Right atrium auricular region (tissue), 2 donors: ENCODE results near the gene FARS2. TPM values are rescaled to one million over a fixed set of nuclear protein-coding genes. Genes with fewer than 3 reads are reported as not detected.

Experiments used
- DNase-seq: peaks from one replicate; pipeline ENCODE4 v3.0.0-alpha.2; 2019; ENCODE audit warnings: low spot score
- H3K27ac ChIP-seq, 2 donors: fragments of 200-600 bp; sonication (generic); 1 replicate in 1 of 2; 2 replicates in 1 of 2; pipeline ENCODE4 v1.5.1; 2016 to 2019
- H3K27me3 ChIP-seq, 2 donors: fragments of 200-600 bp; sonication (generic); one replicate each; pipeline versions ENCODE4 v1.5.1 to v1.6.0; 2017 to 2019
- H3K36me3 ChIP-seq: fragments of 200-600 bp; sonication (generic); one replicate; pipeline ENCODE4 v1.5.1; 2016
- H3K4me1 ChIP-seq, 2 donors: fragments of 200-600 bp; sonication (generic); one replicate each; pipeline versions ENCODE4 v1.5.1 to v1.6.0; 2017 to 2019
- H3K4me3 ChIP-seq, 2 donors: fragments of 200-600 bp; sonication (generic); 1 replicate in 1 of 2; 2 replicates in 1 of 2; pipeline ENCODE4 v1.5.1; 2017 to 2019; ENCODE audit warnings: mild to moderate bottlenecking in 1 of 2, moderate library complexity in 1 of 2
- H3K9me3 ChIP-seq, 2 donors: fragments of 200-600 bp; sonication (generic); one replicate each; pipeline ENCODE4 v1.5.1; 2019
- CTCF ChIP-seq, 2 donors: fragments of 200-600 bp; sonication (generic); IDR thresholded peaks; one replicate each; pipeline ENCODE4 v1.5.1; 2019; ENCODE audit warnings: antibody characterized with exemption in 2 of 2
- total RNA-seq, 2 donors: library from RNA; depleted of rRNA; stranded (reverse); fragments of >200 nt; gene quantifications; one replicate each; pipeline ENCODE4 v1.1.0, GENCODE V29; 2016

FARS2 gene
- total RNA-seq, 2 donors from 2014 or later: 9.4 to 15.0 TPM

- Histone ChIP-seq H3K27me3 (no peaks in the 10 kb centered on the region), H3K36me3 (no peaks in the 10 kb centered on the region), H3K27ac (no peak overlapping the region), H3K9me3 (no peaks in the 10 kb centered on the region), H3K4me3 (no peak overlapping the region), H3K4me1 (no peaks in the 10 kb centered on the region)
- DNase-seq: no peak
- TF ChIP-seq CTCF (IDR thresholded peaks at IDR 0.05): no peak
These were observed 443.9 kb downstream of the FARS2 start for GRCh38 chr6:5705252-5705651.

GRCh38 chr6:5706124-5707033 is 445.1 kb downstream of the FARS2 start:
- H3K4me3 ChIP-seq: no peak overlapping the region
- no peak for TF ChIP-seq CTCF (IDR thresholded peaks at IDR 0.05)
- DNase-seq: peak; percentile 50
- no peak overlapping the region for H3K27ac ChIP-seq
- H3K36me3 ChIP-seq: no peaks in the 10 kb centered on the region
- no peaks in the 10 kb centered on the region for H3K9me3 ChIP-seq
- H3K27me3 ChIP-seq: no peaks in the 10 kb centered on the region
- no peaks in the 10 kb centered on the region for H3K4me1 ChIP-seq

- no peak overlapping the region for H3K4me3 ChIP-seq
- peak; percentile 34 for DNase-seq
- H3K4me1 ChIP-seq: no peaks in the 10 kb centered on the region
- H3K27me3 ChIP-seq: no peaks in the 10 kb centered on the region
- H3K27ac ChIP-seq: no peak overlapping the region
- TF ChIP-seq CTCF (IDR thresholded peaks at IDR 0.05): no peak
- no peaks in the 10 kb centered on the region for H3K9me3 ChIP-seq
- no peaks in the 10 kb centered on the region for H3K36me3 ChIP-seq
These were observed 446.1 kb downstream of the FARS2 start for GRCh38 chr6:5707281-5708045.

- Histone ChIP-seq H3K4me1 (no peaks in the 10 kb centered on the region), H3K27ac (no peak overlapping the region), H3K9me3 (no peaks in the 10 kb centered on the region), H3K4me3 (no peak overlapping the region), H3K27me3 (no peaks in the 10 kb centered on the region), H3K36me3 (no peaks in the 10 kb centered on the region)
- peak; percentile 48 for DNase-seq
- no peak for TF ChIP-seq CTCF (IDR thresholded peaks at IDR 0.05)
These were observed 449.2 kb downstream of the FARS2 start for GRCh38 chr6:5710516-5710915.

GRCh38 chr6:5710936-5711335 is 449.6 kb downstream of the FARS2 start:
- no peaks in the 10 kb centered on the region for H3K9me3 ChIP-seq
- no peaks in the 10 kb centered on the region for H3K36me3 ChIP-seq
- DNase-seq: no peak
- H3K27ac ChIP-seq: no peak overlapping the region
- H3K4me3 ChIP-seq: no peak overlapping the region
- H3K4me1 ChIP-seq: no peaks in the 10 kb centered on the region
- TF ChIP-seq CTCF (IDR thresholded peaks at IDR 0.05): no peak
- no peaks in the 10 kb centered on the region for H3K27me3 ChIP-seq
